PFSK-1 (cell line): ENCODE results near the gene LMAN2.

Experiments
- POLR2AphosphoS5 ChIP-seq: IDR thresholded peaks from 2 replicates; pipeline ENCODE4 v1.6.1; 2012; ENCODE audit warnings: low read depth, mild to moderate bottlenecking, control low read depth, low read length, moderate library complexity
- TF ChIP-seq, protein P1 (sequence below), 2 experiments: IDR thresholded peaks; 2 replicates each; pipeline versions ENCODE4 v1.6.1 to v1.8.0; 2011 to 2012; ENCODE audit warnings: low read depth in 2 of 2, low read length in 2 of 2, control low read depth in 1 of 2, inconsistent platforms in 1 of 2, mild to moderate bottlenecking in 1 of 2, moderate library complexity in 1 of 2; ENCODE audit not compliant: insufficient read depth in 1 of 2

DNA sequence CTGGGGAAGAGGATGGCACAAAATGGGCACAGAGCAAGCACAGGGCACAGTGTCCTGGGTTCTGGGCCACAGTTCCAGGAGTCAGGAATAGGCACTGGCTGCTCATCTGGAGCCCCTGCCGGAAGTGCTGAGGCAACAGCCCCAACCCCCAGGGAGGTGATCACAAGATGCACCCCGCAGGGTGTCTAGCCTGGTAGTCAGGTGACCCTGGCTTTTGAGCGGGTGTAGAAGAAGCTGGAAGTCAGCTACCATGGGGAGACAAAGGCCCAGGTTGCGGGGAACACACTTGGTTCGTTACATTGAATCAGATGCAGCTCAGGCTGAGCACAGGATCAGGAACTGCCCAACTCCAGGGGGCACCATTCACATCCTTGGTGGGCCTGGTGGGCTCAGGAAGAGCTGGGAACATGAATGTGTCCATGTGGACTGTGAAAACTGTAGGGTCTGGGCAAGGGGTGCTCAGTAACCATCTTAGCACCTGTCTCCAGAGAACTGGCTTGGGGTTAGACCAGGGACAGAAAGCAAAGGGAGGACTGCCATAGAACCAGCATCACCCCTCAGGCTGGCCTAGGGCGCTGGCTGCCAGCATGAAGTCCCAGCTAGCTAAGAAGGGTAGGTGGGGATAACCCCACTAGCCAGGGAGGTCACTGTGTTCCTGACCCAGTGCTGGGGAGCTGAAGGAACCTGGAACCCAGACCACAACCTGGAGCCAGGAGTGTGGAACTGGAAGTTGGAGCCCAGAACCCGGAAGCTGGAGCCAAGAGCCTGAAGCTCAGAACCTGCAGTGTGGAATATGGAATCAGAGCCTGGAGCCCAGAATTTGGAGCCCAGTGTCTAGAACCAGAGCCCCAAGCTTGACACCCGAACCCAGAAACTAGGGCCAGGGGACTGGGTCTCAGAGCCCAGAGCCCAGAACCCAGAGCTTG lies 26.6 kb upstream of the LMAN2 start:
- no peak for TF ChIP-seq POLR2AphosphoS5
- TF ChIP-seq, protein P1, sequence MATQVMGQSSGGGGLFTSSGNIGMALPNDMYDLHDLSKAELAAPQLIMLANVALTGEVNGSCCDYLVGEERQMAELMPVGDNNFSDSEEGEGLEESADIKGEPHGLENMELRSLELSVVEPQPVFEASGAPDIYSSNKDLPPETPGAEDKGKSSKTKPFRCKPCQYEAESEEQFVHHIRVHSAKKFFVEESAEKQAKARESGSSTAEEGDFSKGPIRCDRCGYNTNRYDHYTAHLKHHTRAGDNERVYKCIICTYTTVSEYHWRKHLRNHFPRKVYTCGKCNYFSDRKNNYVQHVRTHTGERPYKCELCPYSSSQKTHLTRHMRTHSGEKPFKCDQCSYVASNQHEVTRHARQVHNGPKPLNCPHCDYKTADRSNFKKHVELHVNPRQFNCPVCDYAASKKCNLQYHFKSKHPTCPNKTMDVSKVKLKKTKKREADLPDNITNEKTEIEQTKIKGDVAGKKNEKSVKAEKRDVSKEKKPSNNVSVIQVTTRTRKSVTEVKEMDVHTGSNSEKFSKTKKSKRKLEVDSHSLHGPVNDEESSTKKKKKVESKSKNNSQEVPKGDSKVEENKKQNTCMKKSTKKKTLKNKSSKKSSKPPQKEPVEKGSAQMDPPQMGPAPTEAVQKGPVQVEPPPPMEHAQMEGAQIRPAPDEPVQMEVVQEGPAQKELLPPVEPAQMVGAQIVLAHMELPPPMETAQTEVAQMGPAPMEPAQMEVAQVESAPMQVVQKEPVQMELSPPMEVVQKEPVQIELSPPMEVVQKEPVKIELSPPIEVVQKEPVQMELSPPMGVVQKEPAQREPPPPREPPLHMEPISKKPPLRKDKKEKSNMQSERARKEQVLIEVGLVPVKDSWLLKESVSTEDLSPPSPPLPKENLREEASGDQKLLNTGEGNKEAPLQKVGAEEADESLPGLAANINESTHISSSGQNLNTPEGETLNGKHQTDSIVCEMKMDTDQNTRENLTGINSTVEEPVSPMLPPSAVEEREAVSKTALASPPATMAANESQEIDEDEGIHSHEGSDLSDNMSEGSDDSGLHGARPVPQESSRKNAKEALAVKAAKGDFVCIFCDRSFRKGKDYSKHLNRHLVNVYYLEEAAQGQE (IDR thresholded peaks at IDR 0.05; ENCODE audit: insufficient read depth in 1 of 2, low read depth in 2 of 2, low read length in 2 of 2) = no peak
